ENCODE results near the gene PLSCR3. TPM values are rescaled to one million over a fixed set of nuclear protein-coding genes. Genes with fewer than 3 reads are reported as not detected.

The PLSCR3 gene
- total RNA-seq, 1 experiment from 2014 or later = 31.5 TPM

- Histone ChIP-seq H3K4me2 (ENCODE audit: insufficient read depth, insufficient read length, low read length) (no peak overlapping the region), H2BK120ac (ENCODE audit: low read depth, low read length, poor library complexity, severe bottlenecking) (no peak overlapping the region), H3K27me3 (ENCODE audit: insufficient read depth, low read length) (no peaks in the 10 kb centered on the region), H2BK5ac (ENCODE audit: insufficient read length, low read length) (no peak overlapping the region), H2AK5ac (ENCODE audit: insufficient read length, low read length) (no peak overlapping the region), H2AFZ (ENCODE audit: low read length) (no peak overlapping the region), H3K23me2 (ENCODE audit: insufficient read length, low read depth, low read length, poor library complexity, severe bottlenecking) (no peaks in the 10 kb centered on the region), H3K9me3 (ENCODE audit: control insufficient read depth, low read depth, low read length) (no peaks in the 10 kb centered on the region), H2BK12ac (ENCODE audit: insufficient read length, low read depth, low read length) (no peak overlapping the region), H4K91ac (ENCODE audit: insufficient read length, low read depth, low read length) (no peak overlapping the region), H2BK20ac (ENCODE audit: low read depth, low read length, poor library complexity, severe bottlenecking) (no peak overlapping the region), H4K8ac (replicated peaks; ENCODE audit: insufficient read length, low read depth, low read length) (no peak overlapping the region), H2BK15ac (ENCODE audit: low read depth, low read length) (no peak overlapping the region), H3T11ph (ENCODE audit: low read length) (no peak overlapping the region), H3K56ac (ENCODE audit: insufficient read length, low read depth, low read length) (no peak overlapping the region), H4K5ac (ENCODE audit: insufficient read length, low read depth, low read length) (no peak overlapping the region), H4K20me1 (ENCODE audit: control insufficient read depth, insufficient read depth, insufficient read length) (no peaks in the 10 kb centered on the region), H3K4me1 (ENCODE audit: insufficient read depth, low read length) (no peaks in the 10 kb centered on the region), H3K18ac (ENCODE audit: insufficient read length, low read depth, low read length) (no peak overlapping the region), H3K4ac (ENCODE audit: low read depth, low read length) (no peak overlapping the region), H3K79me2 (ENCODE audit: insufficient read depth, low read length) (no peaks in the 10 kb centered on the region), H3K9ac (ENCODE audit: extremely low read depth, insufficient read length, low read length) (no peak overlapping the region), H3K14ac (ENCODE audit: insufficient read depth, low read length) (no peak overlapping the region), H3K27ac (ENCODE audit: insufficient read length, low read depth, low read length) (no peak overlapping the region), H3K23ac (ENCODE audit: insufficient read length, low read depth, low read length) (no peak overlapping the region), H3K79me1 (ENCODE audit: insufficient read depth, low read depth, low read length, poor library complexity, severe bottlenecking) (no peaks in the 10 kb centered on the region)
- peaks cover 9 to 26% of the 10 kb centered on the region in 2 experiments for H3K4me1 Mint-ChIP-seq
- DNase-seq = no peak
- H3K36me3 Mint-ChIP-seq (ENCODE audit: insufficient read depth in 1 of 3, low read depth in 3 of 3) = peaks cover 6 to 17% (median 13%) of the 10 kb centered on the region in 3 experiments; a peak in 6 of 7 replicates
- H3K9me3 Mint-ChIP-seq = no peaks in the 10 kb centered on the region; a peak in 1 of 5 replicates
- H3K27me3 Mint-ChIP-seq (ENCODE audit: low read depth) = no peaks in the 10 kb centered on the region; the same call in 1 of the 2 replicates
- TF ChIP-seq, protein P1, sequence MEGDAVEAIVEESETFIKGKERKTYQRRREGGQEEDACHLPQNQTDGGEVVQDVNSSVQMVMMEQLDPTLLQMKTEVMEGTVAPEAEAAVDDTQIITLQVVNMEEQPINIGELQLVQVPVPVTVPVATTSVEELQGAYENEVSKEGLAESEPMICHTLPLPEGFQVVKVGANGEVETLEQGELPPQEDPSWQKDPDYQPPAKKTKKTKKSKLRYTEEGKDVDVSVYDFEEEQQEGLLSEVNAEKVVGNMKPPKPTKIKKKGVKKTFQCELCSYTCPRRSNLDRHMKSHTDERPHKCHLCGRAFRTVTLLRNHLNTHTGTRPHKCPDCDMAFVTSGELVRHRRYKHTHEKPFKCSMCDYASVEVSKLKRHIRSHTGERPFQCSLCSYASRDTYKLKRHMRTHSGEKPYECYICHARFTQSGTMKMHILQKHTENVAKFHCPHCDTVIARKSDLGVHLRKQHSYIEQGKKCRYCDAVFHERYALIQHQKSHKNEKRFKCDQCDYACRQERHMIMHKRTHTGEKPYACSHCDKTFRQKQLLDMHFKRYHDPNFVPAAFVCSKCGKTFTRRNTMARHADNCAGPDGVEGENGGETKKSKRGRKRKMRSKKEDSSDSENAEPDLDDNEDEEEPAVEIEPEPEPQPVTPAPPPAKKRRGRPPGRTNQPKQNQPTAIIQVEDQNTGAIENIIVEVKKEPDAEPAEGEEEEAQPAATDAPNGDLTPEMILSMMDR (conservative IDR thresholded peaks at IDR 0.05) = no peak
- no CpG with 5 or more reads among the region's 16 CpGs for WGBS (ENCODE audit: extremely low coverage, insufficient read length, low lambda C conversion rate)
- no peak overlapping the region for H3K27ac Mint-ChIP-seq
- H3K4me3 Mint-ChIP-seq = no peak overlapping the region; a peak in 1 of 5 replicates
Observed at GRCh38 chr17:7421186-7421585, 26.9 kb upstream of the PLSCR3 start.

Measured in H9 (cell line).